Esophagus squamous epithelium (tissue), 5 donors: ENCODE data around the gene ST3GAL5. TPM values are rescaled to one million over a fixed set of nuclear protein-coding genes. Genes with fewer than 3 reads are reported as not detected.

Experiments used
- DNase-seq: peaks from one replicate; lab custom pipeline; 2025; lab: John Stamatoyannopoulos, UW
- H3K27ac ChIP-seq, 4 donors: fragments of 200-600 bp; sonication (generic); one replicate each; pipeline ENCODE4 v1.5.1; 2016 to 2019; ENCODE audit warnings: mild to moderate bottlenecking in 1 of 4
- H3K27me3 ChIP-seq, 4 donors: fragments of 200-600 bp; sonication (generic); 1 replicate in 3 of 4; 2 replicates in 1 of 4; pipeline versions ENCODE4 v1.5.1 to v1.6.0; 2017 to 2021; ENCODE audit warnings: antibody characterized with exemption in 1 of 4
- H3K36me3 ChIP-seq, 3 donors: fragments of 200-600 bp; sonication (generic); one replicate each; pipeline ENCODE4 v1.5.1; 2016 to 2019
- H3K4me1 ChIP-seq, 3 donors: fragments of 200-600 bp; sonication (generic); one replicate each; pipeline ENCODE4 v1.5.1; 2017 to 2019
- H3K4me3 ChIP-seq, 4 donors: fragments of 200-600 bp; sonication (generic); 1 replicate in 3 of 4; 2 replicates in 1 of 4; pipeline ENCODE4 v1.5.1; 2016 to 2019; ENCODE audit warnings: mild to moderate bottlenecking in 2 of 4, moderate library complexity in 1 of 4
- H3K9me3 ChIP-seq, 3 donors: fragments of 200-600 bp; sonication (generic); one replicate each; pipeline ENCODE4 v1.5.1; 2016 to 2019
- POLR2A ChIP-seq, 4 donors: fragments of 450-650 bp; IDR thresholded peaks; one replicate each; pipeline ENCODE4 v1.6.1; 2017; ENCODE audit warnings: antibody characterized with exemption in 4 of 4, mild to moderate bottlenecking in 4 of 4, moderate library complexity in 3 of 4
- WGBS, 2 donors: methylation state at CpG; one replicate each; pipeline ENCODE4 v1.1.5; 2018; 5-methylcytosine and 5-hydroxymethylcytosine counted together
- intact Hi-C: fragments of 100-400 bp; cut with DNase I; formaldehyde crosslinking; loops from one replicate; pipeline ENCODE4 v1.15.0; 2022
- total RNA-seq, 4 donors: library from RNA; depleted of rRNA; stranded (reverse); fragments of >200 nt; gene quantifications; one replicate each; pipeline ENCODE4 v1.1.0, GENCODE V29; 2016
- TF ChIP-seq, protein P1 (sequence below), 6 experiments: fragments of 450-650 bp in 4 of 6; fragments of 200-600 bp in 2 of 6; sonication (generic) in 2 of 6; IDR thresholded peaks; one replicate each; pipeline ENCODE4 v1.5.1; 2016 to 2019; ENCODE audit warnings: antibody characterized with exemption in 6 of 6, mild to moderate bottlenecking in 4 of 6, moderate library complexity in 4 of 6
- donor health status: DM: yes; HTN: yes; CAD: no.

ST3GAL5 gene
- total RNA-seq, 4 donors from 2014 or later = 1.3 to 13.5 (median 5.2) TPM

DNA sequence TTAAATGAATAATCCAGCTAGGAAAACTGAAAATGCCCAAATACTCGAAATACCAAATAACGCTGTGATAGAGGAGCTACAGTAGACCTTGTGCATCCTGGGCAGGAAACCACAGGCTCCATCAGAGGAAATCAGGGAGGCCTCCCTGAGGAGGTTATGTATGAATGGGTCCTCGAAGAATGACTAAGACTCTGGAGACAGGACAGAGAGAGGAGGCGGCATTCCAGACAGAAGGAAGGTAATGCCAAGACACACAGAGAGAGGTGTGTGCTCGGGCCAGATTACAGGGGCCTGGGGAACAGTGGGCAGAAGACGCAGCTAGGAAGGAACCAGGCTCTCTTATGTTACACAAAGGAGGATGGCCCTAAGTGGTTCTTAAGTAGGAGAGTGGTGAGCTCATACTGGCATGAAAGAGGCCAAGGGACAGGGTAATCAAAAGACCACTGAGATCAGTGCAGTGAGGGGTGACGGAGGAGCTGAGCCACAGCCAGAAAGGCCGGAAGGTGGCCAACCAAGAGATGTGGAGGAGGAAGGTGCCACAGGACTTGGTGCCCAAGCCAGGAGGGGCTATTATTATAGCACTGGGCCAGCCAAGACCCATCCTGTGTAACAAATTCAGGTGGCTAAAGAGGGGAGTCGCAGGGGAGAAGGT is 9.9 kb downstream of the ST3GAL5 start:
- WGBS, 2 donors = 84 to 86% methylated on average over 9 of the region's 9 CpGs
- DNase-seq = no peak
- Histone ChIP-seq H3K27me3 (no peaks in the 10 kb centered on the region), H3K9me3 (peaks cover 0 to 6% (median 0%) of the 10 kb centered on the region in 3 donors), H3K27ac (no peak overlapping the region), H3K4me3 (no peak overlapping the region), H3K36me3 (peaks cover 0 to 5% (median 0%) of the 10 kb centered on the region in 3 donors), H3K4me1 (no peaks in the 10 kb centered on the region)
- TF ChIP-seq POLR2A (IDR thresholded peaks at IDR 0.05) = no peak
- TF ChIP-seq, protein P1, sequence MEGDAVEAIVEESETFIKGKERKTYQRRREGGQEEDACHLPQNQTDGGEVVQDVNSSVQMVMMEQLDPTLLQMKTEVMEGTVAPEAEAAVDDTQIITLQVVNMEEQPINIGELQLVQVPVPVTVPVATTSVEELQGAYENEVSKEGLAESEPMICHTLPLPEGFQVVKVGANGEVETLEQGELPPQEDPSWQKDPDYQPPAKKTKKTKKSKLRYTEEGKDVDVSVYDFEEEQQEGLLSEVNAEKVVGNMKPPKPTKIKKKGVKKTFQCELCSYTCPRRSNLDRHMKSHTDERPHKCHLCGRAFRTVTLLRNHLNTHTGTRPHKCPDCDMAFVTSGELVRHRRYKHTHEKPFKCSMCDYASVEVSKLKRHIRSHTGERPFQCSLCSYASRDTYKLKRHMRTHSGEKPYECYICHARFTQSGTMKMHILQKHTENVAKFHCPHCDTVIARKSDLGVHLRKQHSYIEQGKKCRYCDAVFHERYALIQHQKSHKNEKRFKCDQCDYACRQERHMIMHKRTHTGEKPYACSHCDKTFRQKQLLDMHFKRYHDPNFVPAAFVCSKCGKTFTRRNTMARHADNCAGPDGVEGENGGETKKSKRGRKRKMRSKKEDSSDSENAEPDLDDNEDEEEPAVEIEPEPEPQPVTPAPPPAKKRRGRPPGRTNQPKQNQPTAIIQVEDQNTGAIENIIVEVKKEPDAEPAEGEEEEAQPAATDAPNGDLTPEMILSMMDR (IDR thresholded peaks at IDR 0.05) = no peak
- intact Hi-C loops = no loop called here

GRCh38 chr2:85875350-85876050 is 13.3 kb downstream of the ST3GAL5 start:
- TF ChIP-seq POLR2A (IDR thresholded peaks at IDR 0.05) = no peak
- TF ChIP-seq, protein P1 (IDR thresholded peaks at IDR 0.05) = no peak
- intact Hi-C loops = no loop called here
- no peak overlapping the region for H3K4me3 ChIP-seq
- peak overlapping the region in 1 of 4 donors; percentile 29 for H3K27ac ChIP-seq
- 72 to 79% methylated on average over 8 of the region's 8 CpGs for WGBS, 2 donors
- no peak for DNase-seq
- H3K36me3 ChIP-seq = no peaks in the 10 kb centered on the region
- no peaks in the 10 kb centered on the region for H3K9me3 ChIP-seq
- H3K4me1 ChIP-seq = no peaks in the 10 kb centered on the region
- no peaks in the 10 kb centered on the region for H3K27me3 ChIP-seq

DNA sequence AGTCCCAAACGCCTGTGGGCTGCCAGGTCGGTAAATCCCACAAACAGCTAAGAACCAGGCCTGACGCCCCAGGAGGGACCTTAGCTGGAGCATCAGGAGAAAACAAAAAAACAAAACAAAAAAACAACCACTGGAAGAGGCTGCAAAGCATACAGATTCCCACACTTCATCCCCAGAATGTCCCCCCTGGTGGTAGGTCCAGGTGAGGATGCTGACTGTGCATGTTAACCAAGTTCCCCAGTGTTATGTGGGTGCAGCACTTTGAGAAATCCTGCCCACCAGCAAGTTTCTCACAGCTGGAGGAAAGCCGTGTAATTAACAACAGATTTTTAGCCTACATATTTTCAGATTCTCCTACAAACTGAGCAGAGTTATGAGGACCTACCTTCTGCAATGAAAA is 15.1 kb downstream of the ST3GAL5 start:
- DNase-seq = no peak
- H3K27me3 ChIP-seq = no peaks in the 10 kb centered on the region
- H3K9me3 ChIP-seq = no peaks in the 10 kb centered on the region
- H3K4me1 ChIP-seq = no peaks in the 10 kb centered on the region
- 90 to 95% methylated on average over 4 of the region's 4 CpGs for whole genome bisulfite sequencing, 2 donors
- intact Hi-C loops = no loop called here
- no peak overlapping the region for H3K4me3 ChIP-seq
- H3K27ac ChIP-seq = no peak overlapping the region
- H3K36me3 ChIP-seq = no peaks in the 10 kb centered on the region
- TF ChIP-seq, protein P1 (IDR thresholded peaks at IDR 0.05) = peak in 2 of 6 experiments; percentile 5
- no peak for TF ChIP-seq POLR2A (IDR thresholded peaks at IDR 0.05)

DNA sequence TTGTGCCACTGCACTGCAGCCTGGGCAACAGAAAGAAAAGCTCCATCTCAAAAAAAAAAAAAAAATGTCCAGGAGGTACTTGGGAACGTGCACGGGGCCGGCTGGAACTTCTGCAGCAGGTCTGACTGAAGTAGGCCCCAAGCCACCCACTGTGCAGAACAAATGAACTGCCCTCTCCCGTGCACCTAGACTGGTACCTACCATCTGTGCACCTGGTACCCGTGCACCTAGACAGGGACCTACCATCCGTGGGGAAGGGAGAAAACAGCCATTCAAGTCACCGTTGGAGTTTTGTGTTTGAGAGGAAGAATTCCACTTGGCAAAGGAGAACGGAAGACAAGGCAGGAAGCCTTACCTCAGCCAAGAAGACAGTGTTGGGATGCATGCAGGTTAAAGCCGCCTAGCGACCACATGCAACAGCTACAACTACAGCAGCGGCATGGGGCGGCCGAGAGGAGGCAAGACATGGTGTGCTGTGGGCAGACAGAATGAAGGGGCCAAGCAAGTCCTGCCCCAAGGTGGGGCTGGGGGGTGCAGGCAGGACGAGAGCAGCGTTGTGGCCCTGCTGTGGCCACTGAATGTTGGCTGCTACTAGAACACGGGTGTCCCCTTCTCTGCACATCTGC is 16.1 kb downstream of the ST3GAL5 start:
- Histone ChIP-seq H3K36me3 (no peaks in the 10 kb centered on the region), H3K9me3 (no peaks in the 10 kb centered on the region), H3K4me3 (no peak overlapping the region), H3K27ac (no peak overlapping the region), H3K27me3 (no peaks in the 10 kb centered on the region), H3K4me1 (no peaks in the 10 kb centered on the region)
- 87 to 91% methylated on average over 11 to 16 of the region's 16 CpGs for WGBS, 2 donors
- DNase-seq = no peak
- intact Hi-C loops = no loop called here
- TF ChIP-seq, protein P1 (IDR thresholded peaks at IDR 0.05) = no peak
